ENCODE data around the gene TNFRSF1B. TPM values are rescaled to one million over a fixed set of nuclear protein-coding genes. Genes with fewer than 3 reads are reported as not detected.

The TNFRSF1B gene
- polyA plus RNA-seq, 3 donors: 5.7 to 7.3 (median 5.9) TPM

DNA sequence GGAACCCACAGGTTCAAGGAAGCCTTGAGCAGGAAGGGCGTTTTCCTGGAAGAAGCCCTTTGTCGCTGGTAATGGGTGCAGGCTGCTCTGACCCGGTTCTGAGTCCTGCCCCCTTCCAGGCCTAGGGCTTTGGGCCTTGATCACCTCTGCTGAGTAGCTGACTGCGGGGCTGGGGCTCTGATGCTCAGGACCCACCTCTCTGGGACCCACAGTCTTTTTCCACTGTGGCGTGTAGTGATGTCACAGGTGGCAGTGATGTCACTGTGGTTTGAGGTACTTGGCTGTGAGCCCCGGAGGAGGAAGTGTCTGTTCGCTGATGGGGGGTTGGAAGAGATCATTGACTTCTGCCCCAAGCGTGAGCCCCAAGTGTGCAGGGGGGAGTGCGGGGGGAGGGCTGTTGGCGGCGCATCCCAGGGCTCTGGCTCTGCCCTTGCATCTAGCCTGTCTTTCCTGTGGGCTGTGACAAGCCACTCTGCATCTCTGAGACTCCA, 6.9 kb downstream of the TNFRSF1B start:
- DNase-seq: no peak

- no peak for DNase-seq
Observed at GRCh38 chr1:12174924-12175810, 8.4 kb downstream of the TNFRSF1B start.

- no peak for DNase-seq
Observed at GRCh38 chr1:12176298-12177118, 9.7 kb downstream of the TNFRSF1B start.

- no peak for DNase-seq
Observed at GRCh38 chr1:12177156-12177998, 10.6 kb downstream of the TNFRSF1B start.

- DNase-seq: no peak
Observed at GRCh38 chr1:12177999-12178441, 11.2 kb downstream of the TNFRSF1B start.

GRCh38 chr1:12178511-12178910, 11.7 kb downstream of the TNFRSF1B start:
- no peak for DNase-seq

DNA sequence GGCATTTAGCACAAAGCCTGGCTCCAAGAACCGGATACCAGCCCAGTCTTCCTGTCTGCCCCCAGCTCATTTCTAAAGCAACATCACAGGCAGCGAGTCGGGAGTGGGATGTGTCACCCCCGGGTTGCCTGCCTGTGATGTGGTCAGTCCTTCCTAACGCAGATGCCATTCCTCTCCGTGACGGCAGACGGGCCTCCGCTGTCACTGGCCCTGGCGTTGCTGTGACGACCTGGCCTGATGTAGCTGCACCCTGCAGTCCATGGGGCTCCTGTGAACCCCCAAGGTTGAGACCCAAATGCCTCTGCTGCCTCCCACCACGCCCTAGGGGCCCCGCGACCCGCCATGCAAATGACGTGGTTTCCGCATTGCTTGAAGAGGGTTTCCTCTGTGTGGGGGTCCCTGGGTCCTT, 12.3 kb downstream of the TNFRSF1B start:
- no peak for DNase-seq

DNA sequence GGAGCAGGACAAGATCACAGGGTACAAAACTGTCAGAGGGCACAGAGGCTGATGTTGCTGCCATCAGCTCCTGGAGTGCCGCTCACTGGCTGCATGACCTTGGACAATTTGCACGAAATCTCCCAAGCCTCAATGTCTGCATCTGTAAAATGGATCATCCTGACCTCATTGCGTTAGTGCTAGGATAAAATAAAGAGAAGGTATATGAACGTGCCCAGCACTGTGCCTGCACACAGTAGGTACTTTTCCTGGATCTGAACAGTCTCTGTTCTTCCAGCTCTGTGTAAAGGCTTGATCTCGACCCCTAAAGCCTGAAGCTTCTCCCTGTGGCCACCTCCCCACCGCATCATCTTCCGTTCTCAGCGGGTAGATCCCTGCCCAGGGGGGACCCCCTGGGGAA, 12.9 kb downstream of the TNFRSF1B start:
- no peak for DNase-seq

GRCh38 chr1:12180315-12180714, 13.5 kb downstream of the TNFRSF1B start:
- DNase-seq: no peak

- no peak for DNase-seq
Observed at GRCh38 chr1:12180903-12181302, 14.1 kb downstream of the TNFRSF1B start.

DNA sequence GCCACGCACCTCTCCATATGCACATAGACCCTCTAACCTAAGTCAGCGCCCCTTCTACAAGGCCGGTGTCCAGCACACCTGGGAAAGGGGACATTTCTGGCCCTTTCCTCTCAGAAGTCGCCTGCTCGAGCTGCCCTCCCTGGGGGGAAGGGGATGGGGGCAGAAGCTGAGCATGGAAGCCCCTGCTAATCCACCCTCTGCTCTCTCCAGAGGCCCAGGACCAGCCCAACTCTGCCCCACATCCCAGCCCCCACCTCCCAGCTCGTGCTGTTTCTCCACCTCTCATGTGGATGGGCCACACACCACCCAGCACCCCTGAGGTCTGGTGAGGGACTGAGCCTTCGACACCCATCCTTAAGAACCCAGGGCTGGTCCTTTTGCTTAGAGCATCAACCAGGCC, 14.8 kb downstream of the TNFRSF1B start:
- DNase-seq: no peak

GRCh38 chr1:12182410-12182984, 15.7 kb downstream of the TNFRSF1B start:
- no peak for DNase-seq

DNA sequence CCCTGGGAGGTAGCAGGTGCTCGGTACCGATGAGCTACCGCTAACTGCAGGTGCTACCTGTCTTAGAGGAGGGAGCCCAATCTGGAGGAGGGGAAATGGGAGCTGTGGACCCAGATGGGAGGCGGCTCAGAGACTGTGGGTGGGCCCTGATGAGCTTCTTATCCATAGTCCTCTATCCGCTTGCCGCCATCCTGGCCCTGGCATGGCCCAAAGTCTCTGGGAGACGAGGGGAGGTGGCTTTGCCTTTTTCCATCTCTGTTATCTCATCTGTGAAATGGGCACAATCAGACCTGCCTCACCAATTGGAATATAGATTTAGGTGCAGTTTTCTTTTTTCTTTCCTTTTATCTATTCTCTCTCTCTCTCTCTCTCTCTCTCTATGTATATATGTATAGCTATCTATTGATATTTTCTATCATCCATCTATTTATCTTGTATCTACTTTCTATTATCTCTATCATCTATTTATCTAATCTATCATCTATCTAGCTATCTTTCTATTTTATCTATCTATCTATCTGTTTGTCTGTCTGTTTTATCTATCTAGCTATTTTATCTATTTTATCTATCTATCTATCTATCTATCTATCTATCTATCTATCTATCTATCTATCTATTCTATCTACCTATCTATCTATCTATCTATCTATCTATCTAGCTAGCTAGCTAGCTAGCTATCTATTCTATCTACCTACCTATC, 16.5 kb downstream of the TNFRSF1B start:
- no peak for DNase-seq

GRCh38 chr1:12184008-12184681, 17.4 kb downstream of the TNFRSF1B start:
- peak; percentile 45 for DNase-seq

DNA sequence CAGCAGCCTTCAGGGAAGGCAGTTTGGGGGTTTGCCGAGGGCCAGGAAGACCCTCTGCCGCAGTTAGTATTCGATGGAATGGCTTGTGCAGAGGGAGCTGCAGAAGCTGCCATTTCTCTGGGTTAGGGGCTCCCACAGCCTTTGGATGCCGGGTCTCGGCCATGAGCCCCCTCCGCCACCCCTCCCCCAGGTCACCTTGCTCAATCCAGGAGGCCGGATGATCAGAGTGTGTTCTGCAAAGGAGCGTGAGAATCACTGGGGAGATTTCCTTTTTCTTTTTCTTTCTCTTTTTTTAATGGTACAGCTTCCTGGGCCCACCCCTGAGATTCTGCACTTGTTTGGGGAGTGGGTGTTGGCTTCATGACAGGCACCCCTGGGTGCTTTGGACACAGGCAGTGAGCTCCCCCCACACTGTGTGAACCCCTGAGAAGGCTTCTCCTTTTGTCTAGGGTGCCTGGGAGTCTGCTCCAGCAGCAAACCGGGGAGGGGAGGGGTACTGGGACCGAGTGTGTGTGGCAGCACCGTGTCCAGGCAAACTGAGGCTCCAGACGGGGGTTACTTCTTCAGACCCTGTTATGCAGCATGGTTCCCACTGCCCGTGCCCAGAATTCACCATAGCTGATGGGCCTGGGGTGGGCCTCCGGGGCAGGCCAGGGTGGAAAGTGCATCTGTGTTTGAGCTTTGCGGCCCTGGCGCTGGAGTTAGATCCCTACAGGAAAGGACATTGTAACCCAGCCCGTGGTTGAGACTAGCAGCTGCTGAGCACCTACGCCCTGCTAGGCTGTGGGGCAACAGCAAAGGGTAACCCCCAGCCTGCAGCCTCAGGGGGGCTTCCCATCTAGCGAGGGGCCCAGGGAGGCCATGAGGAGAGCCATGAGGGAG, 18.5 kb downstream of the TNFRSF1B start:
- DNase-seq: no peak

DNA sequence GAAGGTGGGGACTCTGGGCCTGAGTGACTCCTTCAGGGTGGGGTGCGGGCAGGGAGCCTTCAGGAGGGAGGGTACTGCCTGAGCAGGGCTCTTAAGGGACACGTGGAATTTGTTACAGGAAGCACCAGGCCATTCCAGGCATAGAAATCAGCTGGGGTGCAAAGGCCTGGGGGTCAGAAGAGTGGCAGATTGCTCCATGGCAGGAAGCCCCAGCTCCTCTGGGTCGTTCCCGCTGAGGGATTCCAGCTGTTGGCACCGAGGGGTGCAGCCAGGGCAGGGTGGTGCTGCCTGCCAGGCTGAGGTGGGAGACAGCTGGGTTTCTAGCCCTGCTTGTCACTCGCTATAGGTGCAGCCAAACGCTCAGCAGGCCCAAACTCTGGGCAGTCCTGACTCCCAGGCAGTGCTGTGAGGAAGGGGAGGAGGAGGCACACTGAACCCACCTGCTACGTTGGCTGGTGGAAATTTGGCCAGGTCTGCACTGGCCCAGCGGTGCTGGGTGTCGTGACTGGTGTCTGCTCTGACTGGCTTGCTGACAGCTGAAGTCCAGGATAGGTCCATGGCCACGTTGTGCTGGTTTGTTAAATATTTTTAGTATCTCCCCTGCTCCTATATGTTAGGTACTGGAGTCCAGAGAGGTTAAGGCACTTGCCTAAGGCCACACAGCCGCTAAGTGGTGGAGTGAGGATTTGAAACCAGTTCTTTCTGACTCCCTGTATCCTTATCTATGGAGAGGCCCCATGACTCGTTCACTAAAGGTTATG, 19.3 kb downstream of the TNFRSF1B start:
- DNase-seq: no peak

DNA sequence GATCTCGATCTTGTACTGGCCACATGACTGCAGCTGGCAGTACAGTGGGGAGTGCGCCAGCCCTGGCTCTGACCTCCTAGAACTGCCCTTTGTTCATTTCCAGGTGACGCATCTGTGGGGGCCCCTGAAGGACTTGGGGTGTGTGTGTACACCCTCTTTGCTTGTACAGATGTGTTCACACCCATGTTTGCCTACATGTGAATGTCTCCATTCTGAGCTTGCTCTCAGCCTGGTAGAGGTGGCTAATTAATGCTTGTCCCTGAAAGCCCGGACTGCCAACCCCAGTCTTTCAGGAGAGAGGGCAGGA, 19.8 kb downstream of the TNFRSF1B start:
- DNase-seq: no peak

DNA sequence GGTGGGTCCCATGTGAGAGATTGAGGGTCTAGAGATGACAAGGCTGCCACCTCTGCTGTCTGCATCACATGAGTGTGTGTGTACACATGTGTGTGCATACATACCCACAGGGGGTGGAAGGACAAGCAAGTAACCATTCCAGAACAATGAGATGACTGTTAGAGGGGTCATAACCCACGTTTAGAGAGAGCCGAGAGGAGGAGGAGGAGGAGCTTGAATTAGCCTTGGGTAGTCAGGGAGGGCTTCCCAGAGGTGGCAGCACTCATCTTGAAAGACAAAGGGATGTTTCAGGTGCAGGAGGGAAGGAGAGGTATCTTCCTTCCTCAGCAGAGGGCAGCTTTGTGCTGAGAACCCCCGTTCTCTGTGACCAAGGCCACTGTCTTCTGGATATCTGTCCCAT, 21.3 kb downstream of the TNFRSF1B start:
- no peak for DNase-seq
